ENCODE data around the gene DNAH11.
"Not testable (repeated sequence)": the region's sequence is repeated elsewhere in the genome, so short reads cannot be mapped to it uniquely, and the experiment has no call there.

DNAH11 gene

GRCh38 chr7:21508538-21508937, 34.3 kb upstream of the DNAH11 start:
- ChIA-PET POLR2A (no interaction called here), CTCF (no interaction called here)
- TF ChIP-seq ELF4 (IDR thresholded peaks at IDR 0.05): no peak
- no peak for TF ChIP-seq FOXA1 (IDR thresholded peaks at IDR 0.05)
- TF ChIP-seq L3MBTL2 (conservative IDR thresholded peaks at IDR 0.05): no peak
- TF ChIP-seq ARNT (IDR thresholded peaks at IDR 0.05): no peak
- no peak for TF ChIP-seq NFRKB (IDR thresholded peaks at IDR 0.05)
- TF ChIP-seq LEF1 (IDR thresholded peaks at IDR 0.05; ENCODE audit: borderline replicate concordance): no peak
- no peak for TF ChIP-seq TARDBP (IDR thresholded peaks at IDR 0.05)
- no peak for TF ChIP-seq PKNOX1 (IDR thresholded peaks at IDR 0.05)
- TF ChIP-seq FOXK2 (IDR thresholded peaks at IDR 0.05): no peak
- TF ChIP-seq BHLHE40 (IDR thresholded peaks at IDR 0.05; ENCODE audit: borderline replicate concordance): no peak
- no peak for DNase-seq (ENCODE audit: extremely low spot score)

- ChIA-PET POLR2A (no interaction called here), CTCF (no interaction called here)
- DNase-seq (ENCODE audit: extremely low spot score): no peak
- peak; percentile 47; the same call in 1 of the 2 replicates for TF ChIP-seq ZNF384 (IDR thresholded peaks at IDR 0.05)
- TF ChIP-seq LEF1 (IDR thresholded peaks at IDR 0.05; ENCODE audit: borderline replicate concordance): no peak
- TF ChIP-seq FOXM1 (IDR thresholded peaks at IDR 0.05; ENCODE audit: borderline replicate concordance): no peak
- no peak for TF ChIP-seq L3MBTL2 (conservative IDR thresholded peaks at IDR 0.05)
- TF ChIP-seq CTBP1 (IDR thresholded peaks at IDR 0.05; ENCODE audit: borderline replicate concordance): peak; percentile 63; the same call in 1 of the 2 replicates
- peak; percentile 89 for TF ChIP-seq PKNOX1 (IDR thresholded peaks at IDR 0.05)
- TF ChIP-seq NFRKB (IDR thresholded peaks at IDR 0.05): no peak
- TF ChIP-seq FOXK2 (IDR thresholded peaks at IDR 0.05): no peak
- TF ChIP-seq FOXA1 (IDR thresholded peaks at IDR 0.05): no peak
- no peak for TF ChIP-seq ARNT (IDR thresholded peaks at IDR 0.05)
- no peak for TF ChIP-seq BHLHE40 (IDR thresholded peaks at IDR 0.05; ENCODE audit: borderline replicate concordance)
- TF ChIP-seq ELF4 (IDR thresholded peaks at IDR 0.05): no peak
- TF ChIP-seq SUZ12 (IDR thresholded peaks at IDR 0.05): no peak
- TF ChIP-seq SP1 (IDR thresholded peaks at IDR 0.05): no peak
- no peak for TF ChIP-seq HDGF (IDR thresholded peaks at IDR 0.05; ENCODE audit: borderline replicate concordance)
- TF ChIP-seq TARDBP (IDR thresholded peaks at IDR 0.05): no peak
Measured at GRCh38 chr7:21514062-21514461, 28.8 kb upstream of the DNAH11 start.

- POLR2A ChIA-PET: no interaction called here
- DNase-seq (ENCODE audit: extremely low spot score): no peak
- no peak for TF ChIP-seq SP1 (IDR thresholded peaks at IDR 0.05)
- no peak for TF ChIP-seq CTBP1 (IDR thresholded peaks at IDR 0.05; ENCODE audit: borderline replicate concordance)
- TF ChIP-seq BHLHE40 (IDR thresholded peaks at IDR 0.05; ENCODE audit: borderline replicate concordance): no peak
- TF ChIP-seq NFRKB (IDR thresholded peaks at IDR 0.05): no peak
- no peak for TF ChIP-seq L3MBTL2 (conservative IDR thresholded peaks at IDR 0.05)
- TF ChIP-seq FOXA1 (IDR thresholded peaks at IDR 0.05): no peak
- TF ChIP-seq HDGF (IDR thresholded peaks at IDR 0.05; ENCODE audit: borderline replicate concordance): no peak
- no peak for TF ChIP-seq TARDBP (IDR thresholded peaks at IDR 0.05)
- no peak for TF ChIP-seq SUZ12 (IDR thresholded peaks at IDR 0.05)
- no peak for TF ChIP-seq FOXK2 (IDR thresholded peaks at IDR 0.05)
- no peak for TF ChIP-seq ELF4 (IDR thresholded peaks at IDR 0.05)
- no peak for TF ChIP-seq PKNOX1 (IDR thresholded peaks at IDR 0.05)
- TF ChIP-seq ARNT (IDR thresholded peaks at IDR 0.05): no peak
- no peak for TF ChIP-seq ZNF384 (IDR thresholded peaks at IDR 0.05)
- TF ChIP-seq FOXM1 (IDR thresholded peaks at IDR 0.05; ENCODE audit: borderline replicate concordance): no peak
- CTCF ChIA-PET: no interaction called here
Measured at GRCh38 chr7:21524680-21525079, 18.2 kb upstream of the DNAH11 start.

- ChIA-PET POLR2A (no interaction called here), CTCF (no interaction called here)
- TF ChIP-seq NFRKB (IDR thresholded peaks at IDR 0.05): no peak
- TF ChIP-seq SP1 (IDR thresholded peaks at IDR 0.05): no peak
- DNase-seq (ENCODE audit: extremely low spot score): no peak
Measured at GRCh38 chr7:21526007-21526406, 16.8 kb upstream of the DNAH11 start.

- TF ChIP-seq FOXM1 (IDR thresholded peaks at IDR 0.05; ENCODE audit: borderline replicate concordance) (no peak), FOXK2 (IDR thresholded peaks at IDR 0.05) (no peak), ELF4 (IDR thresholded peaks at IDR 0.05) (no peak), LEF1 (IDR thresholded peaks at IDR 0.05; ENCODE audit: borderline replicate concordance) (no peak), CTBP1 (IDR thresholded peaks at IDR 0.05; ENCODE audit: borderline replicate concordance) (no peak), L3MBTL2 (conservative IDR thresholded peaks at IDR 0.05) (no peak), NFRKB (IDR thresholded peaks at IDR 0.05) (no peak), SUZ12 (IDR thresholded peaks at IDR 0.05) (no peak), ZNF384 (IDR thresholded peaks at IDR 0.05) (no peak), BHLHE40 (IDR thresholded peaks at IDR 0.05; ENCODE audit: borderline replicate concordance) (no peak), SP1 (IDR thresholded peaks at IDR 0.05) (no peak), HDGF (IDR thresholded peaks at IDR 0.05; ENCODE audit: borderline replicate concordance) (no peak), PKNOX1 (IDR thresholded peaks at IDR 0.05) (no peak), TARDBP (IDR thresholded peaks at IDR 0.05) (no peak), ARNT (IDR thresholded peaks at IDR 0.05) (no peak)
- no peak for DNase-seq (ENCODE audit: extremely low spot score)
- ChIA-PET CTCF (no interaction called here), POLR2A (no interaction called here)
Measured at GRCh38 chr7:21526448-21526847, 16.4 kb upstream of the DNAH11 start.

- DNase-seq (ENCODE audit: extremely low spot score); POLR2A ChIA-PET: not testable (repeated sequence)
Measured at GRCh38 chr7:21532485-21532884, 10.4 kb upstream of the DNAH11 start.

GRCh38 chr7:21533646-21534045, 9.2 kb upstream of the DNAH11 start:
- CTCF ChIA-PET; POLR2A ChIA-PET; DNase-seq (ENCODE audit: extremely low spot score): not testable (repeated sequence)

More at GRCh38 chr7:21532485-21532884, 10.4 kb upstream of the DNAH11 start:
- CTCF ChIA-PET: not testable (repeated sequence)

- POLR2A ChIA-PET, CTCF ChIA-PET: not testable (repeated sequence)
Measured at GRCh38 chr7:21536445-21537118, 6.3 kb upstream of the DNAH11 start.

More at GRCh38 chr7:21536445-21537118, 6.3 kb upstream of the DNAH11 start:
- DNase-seq (ENCODE audit: extremely low spot score): not testable (repeated sequence)
